ENCODE results near the gene TMEM204.

GRCh38 chr16:1590930-1591705 is 57.7 kb downstream of the TMEM204 start:
- TF ChIP-seq, protein P1, sequence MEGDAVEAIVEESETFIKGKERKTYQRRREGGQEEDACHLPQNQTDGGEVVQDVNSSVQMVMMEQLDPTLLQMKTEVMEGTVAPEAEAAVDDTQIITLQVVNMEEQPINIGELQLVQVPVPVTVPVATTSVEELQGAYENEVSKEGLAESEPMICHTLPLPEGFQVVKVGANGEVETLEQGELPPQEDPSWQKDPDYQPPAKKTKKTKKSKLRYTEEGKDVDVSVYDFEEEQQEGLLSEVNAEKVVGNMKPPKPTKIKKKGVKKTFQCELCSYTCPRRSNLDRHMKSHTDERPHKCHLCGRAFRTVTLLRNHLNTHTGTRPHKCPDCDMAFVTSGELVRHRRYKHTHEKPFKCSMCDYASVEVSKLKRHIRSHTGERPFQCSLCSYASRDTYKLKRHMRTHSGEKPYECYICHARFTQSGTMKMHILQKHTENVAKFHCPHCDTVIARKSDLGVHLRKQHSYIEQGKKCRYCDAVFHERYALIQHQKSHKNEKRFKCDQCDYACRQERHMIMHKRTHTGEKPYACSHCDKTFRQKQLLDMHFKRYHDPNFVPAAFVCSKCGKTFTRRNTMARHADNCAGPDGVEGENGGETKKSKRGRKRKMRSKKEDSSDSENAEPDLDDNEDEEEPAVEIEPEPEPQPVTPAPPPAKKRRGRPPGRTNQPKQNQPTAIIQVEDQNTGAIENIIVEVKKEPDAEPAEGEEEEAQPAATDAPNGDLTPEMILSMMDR (IDR thresholded peaks at IDR 0.05), result no peak
- no peak for TF ChIP-seq POLR2AphosphoS5 (IDR thresholded peaks at IDR 0.05)
